CD14-positive monocyte (primary cell): ENCODE data around the gene PCCA. TPM values are rescaled to one million over a fixed set of nuclear protein-coding genes. Genes with fewer than 3 reads are reported as not detected.

ENCODE experiments used
- DNase-seq, 3 donors: peaks; one replicate each; pipeline ENCODE4 v3.0.0-alpha.2; 2011 to 2022
- H2AFZ ChIP-seq: 2 replicates; pipeline ENCODE4 v1.6.0; 2012; ENCODE audit warnings: mild to moderate bottlenecking, low read depth, low read length, inconsistent platforms; ENCODE audit not compliant: insufficient read depth, poor library complexity, severe bottlenecking
- H3K27ac ChIP-seq, 2 donors: 1 replicate in 1 of 2; 2 replicates in 1 of 2; pipeline ENCODE4 v1.5.1; 2012 to 2013; ENCODE audit warnings: low read length in 2 of 2, control low read depth in 1 of 2, inconsistent platforms in 1 of 2, low read depth in 1 of 2, mild to moderate bottlenecking in 1 of 2
- H3K27me3 ChIP-seq, 2 donors: one replicate each; pipeline versions ENCODE4 v1.6.0 to v1.6.1; 2011 to 2013; ENCODE audit warnings: low read length in 2 of 2; ENCODE audit not compliant: control insufficient read depth in 2 of 2, insufficient read depth in 2 of 2
- H3K36me3 ChIP-seq, 2 donors: replicated peaks in 1 of 2; 1 replicate in 1 of 2; 2 replicates in 1 of 2; pipeline versions ENCODE4 v1.5.1 to v1.6.1; 2012 to 2013; ENCODE audit warnings: low read length in 2 of 2, control low read depth in 1 of 2, inconsistent platforms in 1 of 2, mild to moderate bottlenecking in 1 of 2; ENCODE audit not compliant: insufficient read depth in 2 of 2, control insufficient read depth in 1 of 2
- H3K4me1 ChIP-seq, 2 donors: 1 replicate in 1 of 2; 2 replicates in 1 of 2; pipeline versions ENCODE4 v1.5.1 to v1.6.1; 2012 to 2013; ENCODE audit warnings: low read length in 2 of 2, control low read depth in 1 of 2, inconsistent platforms in 1 of 2, mild to moderate bottlenecking in 1 of 2, moderate library complexity in 1 of 2; ENCODE audit not compliant: insufficient read depth in 2 of 2, control insufficient read depth in 1 of 2
- H3K4me2 ChIP-seq: replicated peaks from 2 replicates; pipeline ENCODE3; 2012; ENCODE audit warnings: low read length, moderate library complexity, mild to moderate bottlenecking; ENCODE audit not compliant: poor library complexity, severe bottlenecking; ENCODE audit errors: extremely low read depth
- H3K4me3 ChIP-seq, 3 experiments: fragments of 200-600 bp in 1 of 3; sonication (generic) in 1 of 3; replicated peaks in 1 of 3; 1 replicate in 2 of 3; 2 replicates in 1 of 3; pipeline ENCODE4 v1.5.1; 2011 to 2013; ENCODE audit warnings: low read length in 3 of 3, mild to moderate bottlenecking in 3 of 3, control low read depth in 2 of 3, low read depth in 2 of 3, inconsistent platforms in 1 of 3, moderate library complexity in 1 of 3
- H3K79me2 ChIP-seq: 2 replicates; pipeline ENCODE4 v1.6.0; 2012; ENCODE audit warnings: mild to moderate bottlenecking, control low read depth, inconsistent platforms, low read length, moderate library complexity; ENCODE audit not compliant: insufficient read depth
- H3K9ac ChIP-seq: 2 replicates; pipeline ENCODE4 v1.6.0; 2017; ENCODE audit warnings: low read length, mild to moderate bottlenecking; ENCODE audit not compliant: insufficient read depth, poor library complexity, severe bottlenecking
- H3K9me3 ChIP-seq, 2 donors: replicated peaks in 1 of 2; 1 replicate in 1 of 2; 2 replicates in 1 of 2; pipeline versions ENCODE4 v1.5.1 to v1.6.1; 2012 to 2013; ENCODE audit warnings: low read length in 2 of 2, control low read depth in 1 of 2; ENCODE audit not compliant: control insufficient read depth in 1 of 2, insufficient read depth in 1 of 2
- H4K20me1 ChIP-seq: 2 replicates; pipeline ENCODE4 v1.6.0; 2012; ENCODE audit warnings: mild to moderate bottlenecking, low read length, control low read depth, moderate library complexity; ENCODE audit not compliant: insufficient read depth
- H3K27ac Mint-ChIP-seq, 7 donors: one replicate each; pipeline ENCODE4 v1.8.0; 2020; ENCODE audit warnings: mild to moderate bottlenecking in 7 of 7, mixed read lengths in 7 of 7, moderate library complexity in 6 of 7, inconsistent platforms in 2 of 7
- H3K27me3 Mint-ChIP-seq, 3 donors: one replicate each; pipeline ENCODE4 v1.8.0; 2021 to 2022; ENCODE audit warnings: low read depth in 3 of 3, mild to moderate bottlenecking in 3 of 3, mixed read lengths in 3 of 3, moderate library complexity in 3 of 3, inconsistent platforms in 1 of 3
- H3K36me3 Mint-ChIP-seq, 2 donors: one replicate each; pipeline ENCODE4 v1.8.0; 2020; ENCODE audit warnings: mixed read lengths in 2 of 2, inconsistent platforms in 1 of 2, mild to moderate bottlenecking in 1 of 2
- H3K4me1 Mint-ChIP-seq: one replicate; pipeline ENCODE4 v1.8.0; 2020; ENCODE audit warnings: mild to moderate bottlenecking, mixed read lengths
- H3K4me3 Mint-ChIP-seq, 2 donors: one replicate each; pipeline ENCODE4 v1.8.0; 2020; ENCODE audit warnings: mild to moderate bottlenecking in 2 of 2, mixed read lengths in 2 of 2, moderate library complexity in 1 of 2
- H3K9me3 Mint-ChIP-seq, 7 donors: one replicate each; pipeline ENCODE4 v1.8.0; 2020 to 2022; ENCODE audit warnings: mixed read lengths in 7 of 7, mild to moderate bottlenecking in 6 of 7, moderate library complexity in 6 of 7, inconsistent platforms in 2 of 7
- CTCF ChIP-seq: fragments of 200-600 bp; IDR thresholded peaks from one replicate; pipeline ENCODE4 v1.8.0; 2022; ENCODE audit warnings: antibody characterized with exemption, mild to moderate bottlenecking
- WGBS: methylation state at CpG from one replicate; pipeline ENCODE4 v1.1.5; 2013; ENCODE audit warnings: missing lambda C conversion rate; ENCODE audit not compliant: insufficient coverage; 5-methylcytosine and 5-hydroxymethylcytosine counted together
- intact Hi-C, 2 donors: fragments of 100-400 bp; cut with micrococcal nuclease; formaldehyde crosslinking; loops; one replicate each; pipeline versions ENCODE4 v1.15.0 to v1.15.1; 2023
- polyA plus RNA-seq, 3 donors: library from polyadenylated mRNA; depleted of rRNA in 1 of 3; unstranded in 2 of 3; stranded (reverse) in 1 of 3; fragments of 300-500 nt in 2 of 3; fragments of >200 nt in 1 of 3; fragmentation: Illumina TruSeq in 2 of 3; gene quantifications; 1 replicate in 2 of 3; 2 replicates in 1 of 3; pipeline ENCODE4 v1.2.3, GENCODE V29; 2012 to 2021

The PCCA gene
- polyA plus RNA-seq, 3 donors: 4.4 to 13.5 (median 11.9) TPM

- Mint-ChIP-seq H3K4me3 (no peak overlapping the region), H3K36me3 (peaks cover 3 to 6% of the 10 kb centered on the region in 2 donors), H3K27ac (no peak overlapping the region), H3K27me3 (peaks cover 0 to 4% (median 0%) of the 10 kb centered on the region in 3 donors), H3K9me3 (no peaks in the 10 kb centered on the region), H3K4me1 (peaks cover 1% of the 10 kb centered on the region)
- no peaks in the 10 kb centered on the region for H3K79me2 ChIP-seq
- H3K36me3 ChIP-seq: no peaks in the 10 kb centered on the region
- TF ChIP-seq CTCF: no peak
- H3K4me1 ChIP-seq: no peaks in the 10 kb centered on the region
- no peaks in the 10 kb centered on the region for H4K20me1 ChIP-seq
- no peak overlapping the region for H3K27ac ChIP-seq
- H3K9ac ChIP-seq: no peak overlapping the region
- H3K4me2 ChIP-seq: no peak overlapping the region
- H2AFZ ChIP-seq: no peak overlapping the region
- no peaks in the 10 kb centered on the region for H3K9me3 ChIP-seq
- H3K27me3 ChIP-seq: no peaks in the 10 kb centered on the region
- H3K4me3 ChIP-seq: no peak overlapping the region
- intact Hi-C loops: no loop called here
- WGBS: 100% methylated on average over 4 of the region's 4 CpGs
- no peak for DNase-seq
These were observed 211.8 kb downstream of the PCCA start for GRCh38 chr13:100300708-100301107.

GRCh38 chr13:100301418-100301817 is 212.5 kb downstream of the PCCA start:
- no peaks in the 10 kb centered on the region for H3K9me3 Mint-ChIP-seq
- H3K27ac ChIP-seq: no peak overlapping the region
- TF ChIP-seq CTCF: no peak
- H3K4me2 ChIP-seq: no peak overlapping the region
- peaks cover 1% of the 10 kb centered on the region for H3K4me1 Mint-ChIP-seq
- H3K4me1 ChIP-seq: no peaks in the 10 kb centered on the region
- H3K27me3 ChIP-seq: no peaks in the 10 kb centered on the region
- H3K36me3 Mint-ChIP-seq: peaks cover 3 to 6% of the 10 kb centered on the region in 2 donors
- no peak overlapping the region for H3K4me3 ChIP-seq
- 100% methylated on average over 3 of the region's 5 CpGs for WGBS
- no peaks in the 10 kb centered on the region for H4K20me1 ChIP-seq
- no peak overlapping the region for H3K4me3 Mint-ChIP-seq
- H3K27ac Mint-ChIP-seq: no peak overlapping the region
- no peak for DNase-seq
- H3K9ac ChIP-seq: no peak overlapping the region
- no peaks in the 10 kb centered on the region for H3K36me3 ChIP-seq
- no peak overlapping the region for H2AFZ ChIP-seq
- no peaks in the 10 kb centered on the region for H3K9me3 ChIP-seq
- H3K79me2 ChIP-seq: no peaks in the 10 kb centered on the region
- intact Hi-C loops: no loop called here
- H3K27me3 Mint-ChIP-seq: peaks cover 0 to 4% (median 0%) of the 10 kb centered on the region in 3 donors
